ENCODE results near the gene ZNF132.

The ZNF132 gene

DNA sequence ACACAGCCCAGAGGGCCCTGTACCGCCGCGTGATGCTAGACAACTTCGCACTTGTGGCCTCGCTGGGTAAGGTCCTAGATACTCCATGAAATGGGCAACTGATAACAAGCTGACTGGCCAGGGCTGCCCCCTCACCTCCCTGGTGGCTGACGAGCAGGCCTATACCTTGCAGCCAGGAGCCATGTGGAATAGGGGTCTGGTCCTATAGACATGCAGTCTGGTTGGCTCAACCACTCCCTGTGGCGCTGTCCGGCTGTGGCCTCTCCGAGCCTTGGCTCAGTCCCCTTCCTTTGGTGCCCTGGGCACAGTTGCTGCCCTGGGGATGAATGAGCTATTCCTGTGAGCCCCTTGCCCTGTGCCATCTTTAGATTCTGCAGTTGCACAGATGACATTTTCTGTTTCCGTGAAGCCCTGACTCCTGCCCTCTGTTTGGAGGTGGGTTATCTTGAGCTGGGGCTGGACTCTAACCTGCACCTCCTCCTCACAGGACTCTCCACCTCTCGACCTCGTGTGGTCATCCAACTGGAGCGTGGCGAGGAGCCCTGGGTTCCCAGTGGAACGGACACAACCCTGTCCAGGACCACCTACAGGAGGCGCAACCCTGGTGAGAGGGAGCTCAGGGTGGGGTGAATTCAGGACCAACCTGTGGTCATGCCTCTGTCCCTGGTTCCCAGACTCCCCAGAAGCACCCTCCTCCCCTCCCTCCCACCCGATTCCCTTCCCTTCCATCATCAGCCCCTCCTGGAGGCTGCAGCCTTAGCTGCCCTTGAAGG is 29.5 kb upstream of the ZNF132 start:
- H3K9me3 ChIP-seq (ENCODE audit: control insufficient read depth, insufficient read depth, low read depth, low read length) = no peaks in the 10 kb centered on the region
- peaks cover 9 to 50% of the 10 kb centered on the region in 2 experiments; a peak in 2 of 3 replicates for H3K36me3 ChIP-seq (ENCODE audit: control insufficient read depth in 2 of 2, insufficient read depth in 1 of 2, low read length in 2 of 2)
- no peak overlapping the region for H3K4me3 ChIP-seq (ENCODE audit: low read depth, low read length)
- TF ChIP-seq SP3 (tag by site-specific recombination; IDR thresholded peaks at IDR 0.05) = no peak
- no peak for TF ChIP-seq ZNF416 (tag by site-specific recombination; IDR thresholded peaks at IDR 0.05)
- no peak for TF ChIP-seq ZNF629 (tag by site-specific recombination; IDR thresholded peaks at IDR 0.05)
- TF ChIP-seq ZNF544 (tag by site-specific recombination; IDR thresholded peaks at IDR 0.05) = no peak
- TF ChIP-seq ZNF791 (tag by site-specific recombination; IDR thresholded peaks at IDR 0.05) = no peak
- TF ChIP-seq ZFHX2 (tag by site-specific recombination; conservative IDR thresholded peaks at IDR 0.05) = no peak
- no peak for TF ChIP-seq ZNF514 (tag by site-specific recombination; IDR thresholded peaks at IDR 0.05)
- no peak for TF ChIP-seq ZNF221 (tag by site-specific recombination; IDR thresholded peaks at IDR 0.05; ENCODE audit: borderline replicate concordance)
- TF ChIP-seq, protein P1, sequence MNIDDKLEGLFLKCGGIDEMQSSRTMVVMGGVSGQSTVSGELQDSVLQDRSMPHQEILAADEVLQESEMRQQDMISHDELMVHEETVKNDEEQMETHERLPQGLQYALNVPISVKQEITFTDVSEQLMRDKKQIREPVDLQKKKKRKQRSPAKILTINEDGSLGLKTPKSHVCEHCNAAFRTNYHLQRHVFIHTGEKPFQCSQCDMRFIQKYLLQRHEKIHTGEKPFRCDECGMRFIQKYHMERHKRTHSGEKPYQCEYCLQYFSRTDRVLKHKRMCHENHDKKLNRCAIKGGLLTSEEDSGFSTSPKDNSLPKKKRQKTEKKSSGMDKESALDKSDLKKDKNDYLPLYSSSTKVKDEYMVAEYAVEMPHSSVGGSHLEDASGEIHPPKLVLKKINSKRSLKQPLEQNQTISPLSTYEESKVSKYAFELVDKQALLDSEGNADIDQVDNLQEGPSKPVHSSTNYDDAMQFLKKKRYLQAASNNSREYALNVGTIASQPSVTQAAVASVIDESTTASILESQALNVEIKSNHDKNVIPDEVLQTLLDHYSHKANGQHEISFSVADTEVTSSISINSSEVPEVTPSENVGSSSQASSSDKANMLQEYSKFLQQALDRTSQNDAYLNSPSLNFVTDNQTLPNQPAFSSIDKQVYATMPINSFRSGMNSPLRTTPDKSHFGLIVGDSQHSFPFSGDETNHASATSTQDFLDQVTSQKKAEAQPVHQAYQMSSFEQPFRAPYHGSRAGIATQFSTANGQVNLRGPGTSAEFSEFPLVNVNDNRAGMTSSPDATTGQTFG (tag by site-specific recombination; IDR thresholded peaks at IDR 0.05; ENCODE audit: borderline replicate concordance) = no peak
- TF ChIP-seq KLF1 (tag by site-specific recombination; IDR thresholded peaks at IDR 0.05) = no peak
- TF ChIP-seq ZNF558 (tag by site-specific recombination; IDR thresholded peaks at IDR 0.05) = no peak
- TF ChIP-seq YY1 (tag by site-specific recombination; IDR thresholded peaks at IDR 0.05) = no peak
- TF ChIP-seq, protein P2, sequence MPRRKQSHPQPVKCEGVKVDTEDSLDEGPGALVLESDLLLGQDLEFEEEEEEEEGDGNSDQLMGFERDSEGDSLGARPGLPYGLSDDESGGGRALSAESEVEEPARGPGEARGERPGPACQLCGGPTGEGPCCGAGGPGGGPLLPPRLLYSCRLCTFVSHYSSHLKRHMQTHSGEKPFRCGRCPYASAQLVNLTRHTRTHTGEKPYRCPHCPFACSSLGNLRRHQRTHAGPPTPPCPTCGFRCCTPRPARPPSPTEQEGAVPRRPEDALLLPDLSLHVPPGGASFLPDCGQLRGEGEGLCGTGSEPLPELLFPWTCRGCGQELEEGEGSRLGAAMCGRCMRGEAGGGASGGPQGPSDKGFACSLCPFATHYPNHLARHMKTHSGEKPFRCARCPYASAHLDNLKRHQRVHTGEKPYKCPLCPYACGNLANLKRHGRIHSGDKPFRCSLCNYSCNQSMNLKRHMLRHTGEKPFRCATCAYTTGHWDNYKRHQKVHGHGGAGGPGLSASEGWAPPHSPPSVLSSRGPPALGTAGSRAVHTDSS (tag by site-specific recombination; IDR thresholded peaks at IDR 0.05) = no peak
- TF ChIP-seq, protein P3, sequence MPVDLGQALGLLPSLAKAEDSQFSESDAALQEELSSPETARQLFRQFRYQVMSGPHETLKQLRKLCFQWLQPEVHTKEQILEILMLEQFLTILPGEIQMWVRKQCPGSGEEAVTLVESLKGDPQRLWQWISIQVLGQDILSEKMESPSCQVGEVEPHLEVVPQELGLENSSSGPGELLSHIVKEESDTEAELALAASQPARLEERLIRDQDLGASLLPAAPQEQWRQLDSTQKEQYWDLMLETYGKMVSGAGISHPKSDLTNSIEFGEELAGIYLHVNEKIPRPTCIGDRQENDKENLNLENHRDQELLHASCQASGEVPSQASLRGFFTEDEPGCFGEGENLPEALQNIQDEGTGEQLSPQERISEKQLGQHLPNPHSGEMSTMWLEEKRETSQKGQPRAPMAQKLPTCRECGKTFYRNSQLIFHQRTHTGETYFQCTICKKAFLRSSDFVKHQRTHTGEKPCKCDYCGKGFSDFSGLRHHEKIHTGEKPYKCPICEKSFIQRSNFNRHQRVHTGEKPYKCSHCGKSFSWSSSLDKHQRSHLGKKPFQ (tag by site-specific recombination; IDR thresholded peaks at IDR 0.05) = no peak
- TF ChIP-seq OSR2 (tag by site-specific recombination; IDR thresholded peaks at IDR 0.05) = no peak
- ChIA-PET POLR2A (interaction anchor here (0.6 to 1.2 kb wide), 4 partner anchors 15 to 92 kb away, joined by 3 to 9 read pairs (median 5); partner anchors contain the start of gene ZNF324B), CTCF (interaction anchor here (0.6 to 1.2 kb wide), 4 partner anchors 30 to 202 kb away, joined by 3 read pairs; no protein-coding TSS in a partner anchor)
- H3K27ac ChIP-seq (ENCODE audit: extremely low read depth, low read depth, low read length) = no peak overlapping the region
- H3K4me1 ChIP-seq (ENCODE audit: control insufficient read depth, insufficient read depth, low read length) = no peaks in the 10 kb centered on the region; the same call in 1 of the 2 replicates

DNA sequence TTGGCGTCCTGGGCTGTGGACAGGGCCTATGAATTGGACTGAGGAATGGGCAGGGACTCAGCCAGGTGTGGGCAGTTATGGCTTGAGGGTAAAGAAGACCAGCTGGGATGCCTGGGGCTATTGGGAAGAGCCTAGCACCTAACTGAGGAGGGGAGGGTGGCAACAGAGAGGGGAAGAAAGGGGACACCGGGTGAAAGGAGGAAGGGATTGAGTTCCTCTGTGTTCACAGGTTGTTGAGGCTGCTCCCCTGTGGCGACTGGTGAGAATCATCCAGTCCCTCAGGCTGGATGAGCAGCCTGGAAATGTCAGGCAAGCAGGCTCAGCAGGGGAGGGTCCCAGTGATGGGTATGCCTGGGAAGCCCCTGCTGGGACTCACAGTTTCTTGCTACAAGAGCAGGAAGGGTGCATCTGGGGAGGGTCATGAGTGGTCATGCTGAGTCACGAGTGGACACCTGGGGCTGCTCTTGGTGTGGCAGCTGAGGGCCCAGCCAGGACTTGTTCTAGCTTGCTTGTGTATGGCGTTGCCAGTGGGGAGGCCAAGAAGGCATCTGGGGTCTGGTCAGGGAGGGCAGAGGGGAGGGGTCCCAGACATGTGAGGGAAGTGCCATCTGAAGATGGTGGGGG is 28.4 kb upstream of the ZNF132 start:
- H3K36me3 ChIP-seq (ENCODE audit: control insufficient read depth in 2 of 2, insufficient read depth in 1 of 2, low read length in 2 of 2) = peaks cover 6 to 42% of the 10 kb centered on the region in 2 experiments
- no peaks in the 10 kb centered on the region for H3K9me3 ChIP-seq (ENCODE audit: control insufficient read depth, insufficient read depth, low read depth, low read length)
- peak overlapping the region; percentile 34 for H3K4me3 ChIP-seq (ENCODE audit: low read depth, low read length)
- ChIA-PET POLR2A (interaction anchor here (0.6 to 2.6 kb wide), 2 partner anchors 51 to 91 kb away, joined by 3 to 10 read pairs; partner anchors contain the start of gene ZBTB45), CTCF (interaction anchor here (0.8 to 1.2 kb wide), 4 partner anchors 29 to 80 kb away, joined by 3 read pairs; partner anchors contain the start of gene ZBTB45)
- H3K27ac ChIP-seq (ENCODE audit: extremely low read depth, low read depth, low read length) = no peak overlapping the region
- H3K4me1 ChIP-seq (ENCODE audit: control insufficient read depth, insufficient read depth, low read length) = no peaks in the 10 kb centered on the region; the same call in 1 of the 2 replicates
- TF ChIP-seq ZNF792 (tag by site-specific recombination; IDR thresholded peaks at IDR 0.05) = no peak
- no peak for TF ChIP-seq ZNF621 (tag by site-specific recombination; IDR thresholded peaks at IDR 0.05)
- TF ChIP-seq ZNF670 (tag by site-specific recombination; IDR thresholded peaks at IDR 0.05; ENCODE audit: low read depth) = no peak
- TF ChIP-seq, protein P4, sequence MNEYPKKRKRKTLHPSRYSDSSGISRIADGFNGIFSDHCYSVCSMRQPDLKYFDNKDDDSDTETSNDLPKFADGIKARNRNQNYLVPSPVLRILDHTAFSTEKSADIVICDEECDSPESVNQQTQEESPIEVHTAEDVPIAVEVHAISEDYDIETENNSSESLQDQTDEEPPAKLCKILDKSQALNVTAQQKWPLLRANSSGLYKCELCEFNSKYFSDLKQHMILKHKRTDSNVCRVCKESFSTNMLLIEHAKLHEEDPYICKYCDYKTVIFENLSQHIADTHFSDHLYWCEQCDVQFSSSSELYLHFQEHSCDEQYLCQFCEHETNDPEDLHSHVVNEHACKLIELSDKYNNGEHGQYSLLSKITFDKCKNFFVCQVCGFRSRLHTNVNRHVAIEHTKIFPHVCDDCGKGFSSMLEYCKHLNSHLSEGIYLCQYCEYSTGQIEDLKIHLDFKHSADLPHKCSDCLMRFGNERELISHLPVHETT (tag by site-specific recombination; IDR thresholded peaks at IDR 0.05) = no peak
- no peak for TF ChIP-seq REPIN1 (tag by site-specific recombination; IDR thresholded peaks at IDR 0.05; ENCODE audit: low read depth)
- TF ChIP-seq, protein P5, sequence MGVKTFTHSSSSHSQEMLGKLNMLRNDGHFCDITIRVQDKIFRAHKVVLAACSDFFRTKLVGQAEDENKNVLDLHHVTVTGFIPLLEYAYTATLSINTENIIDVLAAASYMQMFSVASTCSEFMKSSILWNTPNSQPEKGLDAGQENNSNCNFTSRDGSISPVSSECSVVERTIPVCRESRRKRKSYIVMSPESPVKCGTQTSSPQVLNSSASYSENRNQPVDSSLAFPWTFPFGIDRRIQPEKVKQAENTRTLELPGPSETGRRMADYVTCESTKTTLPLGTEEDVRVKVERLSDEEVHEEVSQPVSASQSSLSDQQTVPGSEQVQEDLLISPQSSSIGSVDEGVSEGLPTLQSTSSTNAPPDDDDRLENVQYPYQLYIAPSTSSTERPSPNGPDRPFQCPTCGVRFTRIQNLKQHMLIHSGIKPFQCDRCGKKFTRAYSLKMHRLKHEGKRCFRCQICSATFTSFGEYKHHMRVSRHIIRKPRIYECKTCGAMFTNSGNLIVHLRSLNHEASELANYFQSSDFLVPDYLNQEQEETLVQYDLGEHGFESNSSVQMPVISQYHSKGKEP (tag by site-specific recombination; IDR thresholded peaks at IDR 0.05) = no peak
- no peak for TF ChIP-seq ZNF302 (tag by site-specific recombination; IDR thresholded peaks at IDR 0.05; ENCODE audit: low read depth)
- TF ChIP-seq ZNF626 (tag by site-specific recombination; IDR thresholded peaks at IDR 0.05) = no peak
